ENCODE results near the gene MPND. TPM values are rescaled to one million over a fixed set of nuclear protein-coding genes. Genes with fewer than 3 reads are reported as not detected.

The MPND gene
- total RNA-seq, 2 donors from 2014 or later, result 51.5 to 55.9 TPM

GRCh38 chr19:4310247-4311121 is 32.9 kb upstream of the MPND start:
- peaks cover 5% of the 10 kb centered on the region for H3K36me3 ChIP-seq (ENCODE audit: control insufficient read depth, insufficient read depth, low read length)
- no peaks in the 10 kb centered on the region for H3K4me1 ChIP-seq (ENCODE audit: control insufficient read depth, insufficient read depth, low read length)
- no peaks in the 10 kb centered on the region for H3K27me3 Mint-ChIP-seq (ENCODE audit: insufficient read depth)
- H3K9me3 ChIP-seq (ENCODE audit: control insufficient read depth, low read length), result no peaks in the 10 kb centered on the region
- H3K36me3 Mint-ChIP-seq (ENCODE audit: low read depth), result peaks cover 45% of the 10 kb centered on the region
- H3K4me3 Mint-ChIP-seq, result no peak overlapping the region
- no peaks in the 10 kb centered on the region for H3K27me3 ChIP-seq (ENCODE audit: control insufficient read depth, insufficient read depth, low read length, poor library complexity, severe bottlenecking)
- H3K27ac Mint-ChIP-seq, result no peak overlapping the region
- DNase-seq, result peak; percentile 87
- no peak for TF ChIP-seq CTCF (conservative IDR thresholded peaks at IDR 0.05)
- H3K4me3 ChIP-seq (ENCODE audit: low read length), result no peak overlapping the region
- no peak overlapping the region for H3K27ac ChIP-seq (ENCODE audit: low read depth, low read length)
- H3K9ac ChIP-seq (ENCODE audit: extremely low read depth, low read length, poor library complexity, severe bottlenecking), result no peak overlapping the region
- WGBS, 2 experiments (ENCODE audit: insufficient coverage in 1 of 2, insufficient read length in 1 of 2), result 93 to 94% methylated on average over 16 to 22 of the region's 22 CpGs
- H3K9me3 Mint-ChIP-seq, result peaks cover 5% of the 10 kb centered on the region
- no peaks in the 10 kb centered on the region for H3K4me1 Mint-ChIP-seq

GRCh38 chr19:4313847-4314490 is 29.4 kb upstream of the MPND start:
- WGBS, 2 experiments (ENCODE audit: insufficient coverage in 1 of 2, insufficient read length in 1 of 2), result 85 to 93% methylated on average over 8 to 11 of the region's 12 CpGs
- Mint-ChIP-seq H3K27me3 (ENCODE audit: insufficient read depth) (no peaks in the 10 kb centered on the region), H3K9me3 (peaks cover 13% of the 10 kb centered on the region), H3K36me3 (ENCODE audit: low read depth) (peaks cover 58% of the 10 kb centered on the region), H3K27ac (no peak overlapping the region), H3K4me1 (no peaks in the 10 kb centered on the region), H3K4me3 (no peak overlapping the region)
- TF ChIP-seq CTCF (conservative IDR thresholded peaks at IDR 0.05), result no peak
- Histone ChIP-seq H3K4me1 (ENCODE audit: control insufficient read depth, insufficient read depth, low read length) (no peaks in the 10 kb centered on the region), H3K36me3 (ENCODE audit: control insufficient read depth, insufficient read depth, low read length) (peaks cover 5% of the 10 kb centered on the region), H3K27ac (ENCODE audit: low read depth, low read length) (no peak overlapping the region), H3K9ac (ENCODE audit: extremely low read depth, low read length, poor library complexity, severe bottlenecking) (no peak overlapping the region), H3K4me3 (ENCODE audit: low read length) (no peak overlapping the region), H3K27me3 (ENCODE audit: control insufficient read depth, insufficient read depth, low read length, poor library complexity, severe bottlenecking) (no peaks in the 10 kb centered on the region), H3K9me3 (ENCODE audit: control insufficient read depth, low read length) (no peaks in the 10 kb centered on the region)
- no peak for DNase-seq

GRCh38 chr19:4316956-4317355 is 26.4 kb upstream of the MPND start:
- no peak overlapping the region for H3K27ac Mint-ChIP-seq
- Histone ChIP-seq H3K4me3 (ENCODE audit: low read length) (no peak overlapping the region), H3K27me3 (ENCODE audit: control insufficient read depth, insufficient read depth, low read length, poor library complexity, severe bottlenecking) (no peaks in the 10 kb centered on the region), H3K9ac (ENCODE audit: extremely low read depth, low read length, poor library complexity, severe bottlenecking) (no peak overlapping the region), H3K4me1 (ENCODE audit: control insufficient read depth, insufficient read depth, low read length) (no peaks in the 10 kb centered on the region), H3K36me3 (ENCODE audit: control insufficient read depth, insufficient read depth, low read length) (no peaks in the 10 kb centered on the region), H3K9me3 (ENCODE audit: control insufficient read depth, low read length) (peaks cover 10% of the 10 kb centered on the region), H3K27ac (ENCODE audit: low read depth, low read length) (no peak overlapping the region)
- DNase-seq, result no peak
- H3K9me3 Mint-ChIP-seq, result peaks cover 31% of the 10 kb centered on the region
- WGBS, 2 experiments (ENCODE audit: insufficient coverage in 1 of 2, insufficient read length in 1 of 2), result 95 to 98% methylated on average over 7 to 9 of the region's 9 CpGs
- H3K4me3 Mint-ChIP-seq, result no peak overlapping the region
- no peaks in the 10 kb centered on the region for H3K27me3 Mint-ChIP-seq (ENCODE audit: insufficient read depth)
- no peak for TF ChIP-seq CTCF (conservative IDR thresholded peaks at IDR 0.05)
- H3K4me1 Mint-ChIP-seq, result no peaks in the 10 kb centered on the region
- peaks cover 49% of the 10 kb centered on the region for H3K36me3 Mint-ChIP-seq (ENCODE audit: low read depth)
